ENCODE data around the gene PTPRN. TPM values are rescaled to one million over a fixed set of nuclear protein-coding genes. Genes with fewer than 3 reads are reported as not detected.

Gene PTPRN
- total RNA-seq, 1 experiment from 2014 or later: not detected

DNA sequence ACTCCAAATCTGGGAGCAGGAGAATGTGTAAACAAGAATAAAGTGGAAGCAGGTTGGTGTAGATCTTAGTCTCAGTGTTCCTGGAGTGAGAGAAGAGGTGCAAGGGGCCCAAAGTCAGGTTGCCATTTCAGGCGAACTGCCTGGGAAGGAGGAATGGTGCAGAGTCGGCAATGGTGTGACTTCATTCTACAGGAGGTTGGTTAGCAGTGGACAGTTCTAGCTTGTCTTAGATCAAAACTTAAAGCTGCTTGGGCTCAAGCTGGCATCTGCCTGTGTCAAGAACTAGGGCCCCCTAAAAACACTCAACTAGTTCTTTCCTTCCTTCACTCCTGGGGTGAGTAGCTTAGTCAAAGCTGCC is 60.4 kb downstream of the PTPRN start:
- Histone ChIP-seq H3K4me3 (0 out of 2 replicates have a peak overlapping the region, but pooled peaks have one; percentile 7), H3K9me3 (ENCODE audit: insufficient read depth, low read depth) (no peaks in the 10 kb centered on the region), H3K27ac (peak overlapping the region; percentile 78), H3K27me3 (ENCODE audit: insufficient read depth, low read depth) (no peaks in the 10 kb centered on the region), H3K4me2 (peak overlapping the region; percentile 73), H3K4me1 (replicated peaks; ENCODE audit: insufficient read depth) (peaks cover 66% of the 10 kb centered on the region), H3K79me2 (ENCODE audit: low read depth) (peaks cover 53% of the 10 kb centered on the region), H3K9me2 (ENCODE audit: insufficient read depth) (no peaks in the 10 kb centered on the region), H3F3A (ENCODE audit: insufficient read depth, low read depth) (peaks cover 44% of the 10 kb centered on the region), H4K20me1 (ENCODE audit: insufficient read depth) (no peaks in the 10 kb centered on the region), H3K36me3 (ENCODE audit: low read depth) (0 out of 2 replicates have a peak, but pooled peaks cover 9% of the 10 kb centered on the region), H2AFZ (no peak overlapping the region)
- intact Hi-C loops (cut with micrococcal nuclease; ENCODE audit: unreplicated experiment): loop anchor here (1.0 to 2.0 kb wide), 6 partner anchors 20 to 72 kb away; partner anchors contain the start of genes ANKZF1, ATG9A, CNPPD1 and DNAJB2
- TF ChIP-seq, protein P1, sequence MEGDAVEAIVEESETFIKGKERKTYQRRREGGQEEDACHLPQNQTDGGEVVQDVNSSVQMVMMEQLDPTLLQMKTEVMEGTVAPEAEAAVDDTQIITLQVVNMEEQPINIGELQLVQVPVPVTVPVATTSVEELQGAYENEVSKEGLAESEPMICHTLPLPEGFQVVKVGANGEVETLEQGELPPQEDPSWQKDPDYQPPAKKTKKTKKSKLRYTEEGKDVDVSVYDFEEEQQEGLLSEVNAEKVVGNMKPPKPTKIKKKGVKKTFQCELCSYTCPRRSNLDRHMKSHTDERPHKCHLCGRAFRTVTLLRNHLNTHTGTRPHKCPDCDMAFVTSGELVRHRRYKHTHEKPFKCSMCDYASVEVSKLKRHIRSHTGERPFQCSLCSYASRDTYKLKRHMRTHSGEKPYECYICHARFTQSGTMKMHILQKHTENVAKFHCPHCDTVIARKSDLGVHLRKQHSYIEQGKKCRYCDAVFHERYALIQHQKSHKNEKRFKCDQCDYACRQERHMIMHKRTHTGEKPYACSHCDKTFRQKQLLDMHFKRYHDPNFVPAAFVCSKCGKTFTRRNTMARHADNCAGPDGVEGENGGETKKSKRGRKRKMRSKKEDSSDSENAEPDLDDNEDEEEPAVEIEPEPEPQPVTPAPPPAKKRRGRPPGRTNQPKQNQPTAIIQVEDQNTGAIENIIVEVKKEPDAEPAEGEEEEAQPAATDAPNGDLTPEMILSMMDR (conservative IDR thresholded peaks at IDR 0.05): no peak
- no peak for TF ChIP-seq EZH2 (IDR thresholded peaks at IDR 0.05; ENCODE audit: low read depth)
- no peak for DNase-seq
- POLR2A ChIA-PET (ENCODE audit: unreplicated experiment): interaction anchor here (0.5 to 1.6 kb wide), 5 partner anchors 26 to 204 kb away, joined by 4 to 16 read pairs (median 7); partner anchors contain the start of gene DNAJB2
- CTCF ChIA-PET: interaction anchor here (1.1 to 1.8 kb wide), 3 partner anchors 26 to 46 kb away, joined by 5 to 13 read pairs (median 6); no protein-coding TSS in a partner anchor
- no TSS peak for BruUV-seq (replicated peaks)

DNA sequence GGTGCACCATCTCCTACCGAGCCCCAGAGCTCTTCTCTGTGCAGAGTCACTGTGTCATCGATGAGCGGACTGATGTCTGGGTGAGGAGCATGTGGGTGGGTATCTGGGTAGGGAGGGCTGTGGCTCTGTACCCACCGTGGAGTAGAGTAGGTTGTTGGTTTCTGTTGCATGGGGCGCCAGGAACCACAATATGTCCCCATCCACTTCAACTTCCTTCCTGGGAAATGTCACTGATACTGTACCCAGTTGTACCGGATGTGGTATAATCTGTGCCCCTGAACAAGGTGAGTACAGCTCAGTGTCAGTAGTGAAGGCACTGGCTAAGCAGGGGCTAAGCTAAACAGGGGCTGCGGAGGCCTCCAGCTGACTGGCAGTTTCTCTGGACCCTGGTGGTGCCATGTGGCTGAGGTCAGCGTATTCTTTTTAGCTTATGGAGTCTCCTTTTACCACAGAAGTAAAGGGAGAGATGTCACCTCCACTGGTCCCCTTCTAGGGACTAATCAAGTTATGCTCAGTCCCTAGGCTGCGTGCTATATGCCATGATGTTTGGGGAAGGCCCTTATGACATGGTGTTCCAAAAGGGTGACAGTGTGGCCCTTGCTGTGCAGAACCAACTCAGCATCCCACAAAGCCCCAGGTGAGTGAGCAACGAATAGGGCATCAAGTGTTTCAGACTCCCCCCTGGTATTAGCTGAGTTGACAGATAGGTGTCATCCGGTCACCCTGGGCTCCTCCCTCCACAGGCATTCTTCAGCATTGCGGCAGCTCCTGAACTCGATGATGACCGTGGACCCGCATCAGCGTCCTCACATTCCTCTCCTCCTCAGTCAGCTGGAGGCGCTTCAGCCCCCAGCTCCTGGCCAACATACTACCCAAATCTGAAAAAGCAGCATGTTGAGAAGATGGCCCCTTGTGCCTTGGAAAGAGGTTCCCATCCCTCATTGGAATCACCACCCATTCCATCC is 61.2 kb downstream of the PTPRN start:
- ChIA-PET POLR2A (ENCODE audit: unreplicated experiment) (no interaction called here), CTCF (interaction anchor here (0.5 to 1.8 kb wide), 2 partner anchors 31 to 47 kb away, joined by 3 to 6 read pairs; no protein-coding TSS in a partner anchor)
- TF ChIP-seq, protein P1 (conservative IDR thresholded peaks at IDR 0.05): no peak
- TF ChIP-seq EZH2 (IDR thresholded peaks at IDR 0.05; ENCODE audit: low read depth): no peak

DNA sequence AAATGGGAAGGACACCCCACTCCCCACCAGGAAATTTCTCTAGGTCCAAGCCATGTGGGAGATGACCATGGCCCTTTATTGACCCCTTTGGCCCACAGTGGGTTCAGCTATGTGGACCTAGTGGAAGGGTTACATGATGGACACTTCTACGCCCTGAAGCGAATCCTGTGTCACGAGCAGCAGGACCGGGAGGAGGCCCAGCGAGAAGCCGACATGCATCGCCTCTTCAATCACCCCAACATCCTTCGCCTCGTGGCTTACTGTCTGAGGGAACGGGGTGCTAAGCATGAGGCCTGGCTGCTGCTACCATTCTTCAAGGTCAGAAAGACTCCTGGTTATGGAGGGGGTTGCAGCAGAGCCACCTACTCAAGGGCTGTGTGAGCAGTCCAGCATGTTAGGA is 62.6 kb downstream of the PTPRN start:
- ChIA-PET POLR2A (ENCODE audit: unreplicated experiment) (no interaction called here), CTCF (no interaction called here)
- no peaks in the 10 kb centered on the region for H3K9me3 ChIP-seq (ENCODE audit: insufficient read depth, low read depth)
- H3K27ac ChIP-seq: no peak overlapping the region
- H2AFZ ChIP-seq: no peak overlapping the region
- no peak for DNase-seq
- H4K20me1 ChIP-seq (ENCODE audit: insufficient read depth): no peaks in the 10 kb centered on the region
- H3K79me2 ChIP-seq (ENCODE audit: low read depth): peaks cover 34% of the 10 kb centered on the region
- H3F3A ChIP-seq (ENCODE audit: insufficient read depth, low read depth): peaks cover 42% of the 10 kb centered on the region
- no TSS peak for BruUV-seq (replicated peaks)
- H3K9me2 ChIP-seq (ENCODE audit: insufficient read depth): no peaks in the 10 kb centered on the region
- no peak overlapping the region for H3K4me3 ChIP-seq
- intact Hi-C loops (cut with micrococcal nuclease; ENCODE audit: unreplicated experiment): no loop called here
- peaks cover 57% of the 10 kb centered on the region for H3K4me1 ChIP-seq (replicated peaks; ENCODE audit: insufficient read depth)
- H3K4me2 ChIP-seq: peak overlapping the region; percentile 87
- H3K27me3 ChIP-seq (ENCODE audit: insufficient read depth, low read depth): no peaks in the 10 kb centered on the region
- H3K36me3 ChIP-seq (ENCODE audit: low read depth): 0 out of 2 replicates have a peak, but pooled peaks cover 9% of the 10 kb centered on the region
- no peak for TF ChIP-seq EZH2 (IDR thresholded peaks at IDR 0.05; ENCODE audit: low read depth)
- TF ChIP-seq, protein P1 (conservative IDR thresholded peaks at IDR 0.05): no peak

More for the DNA sequence above, 61.2 kb downstream of the PTPRN start:
- H3F3A ChIP-seq (ENCODE audit: insufficient read depth, low read depth): peaks cover 44% of the 10 kb centered on the region
- peaks cover 48% of the 10 kb centered on the region for H3K79me2 ChIP-seq (ENCODE audit: low read depth)
- H2AFZ ChIP-seq: no peak overlapping the region
- H3K27ac ChIP-seq: peak overlapping the region; percentile 78
- H3K27me3 ChIP-seq (ENCODE audit: insufficient read depth, low read depth): no peaks in the 10 kb centered on the region
- H3K4me2 ChIP-seq: peak overlapping the region; percentile 73
- no peak for DNase-seq
- intact Hi-C loops (cut with micrococcal nuclease; ENCODE audit: unreplicated experiment): loop anchor here (2.0 kb wide), 1 partner anchor 71 kb away; the partner anchor contains the start of gene CNPPD1
- 0 out of 2 replicates have a peak, but pooled peaks cover 9% of the 10 kb centered on the region for H3K36me3 ChIP-seq (ENCODE audit: low read depth)
- H4K20me1 ChIP-seq (ENCODE audit: insufficient read depth): no peaks in the 10 kb centered on the region
- H3K9me3 ChIP-seq (ENCODE audit: insufficient read depth, low read depth): no peaks in the 10 kb centered on the region
- BruUV-seq (replicated peaks): no TSS peak
- H3K4me1 ChIP-seq (replicated peaks; ENCODE audit: insufficient read depth): peaks cover 66% of the 10 kb centered on the region
- H3K4me3 ChIP-seq: 0 out of 2 replicates have a peak overlapping the region, but pooled peaks have one; percentile 7
- H3K9me2 ChIP-seq (ENCODE audit: insufficient read depth): no peaks in the 10 kb centered on the region
